ENCODE data around the gene RNF144B.
"Not testable (repeated sequence)": the region's sequence is repeated elsewhere in the genome, so short reads cannot be mapped to it uniquely, and the experiment has no call there.

The RNF144B gene

GRCh38 chr6:18363746-18364145 lies 23.4 kb upstream of the RNF144B start:
- no peaks in the 10 kb centered on the region for H4K20me1 ChIP-seq
- H3K9me3 ChIP-seq (replicated peaks in 1 of 11) = peaks cover 0 to 39% (median 26%) of the 10 kb centered on the region in 11 experiments; a peak in 19 of 22 replicates
- no peak overlapping the region for H3K4me2 ChIP-seq
- peaks cover 19 to 38% (median 29%) of the 10 kb centered on the region in 10 experiments for H3K4me1 ChIP-seq
- no peak for TF ChIP-seq Cebpa-rat (IDR thresholded peaks at IDR 0.05)
- H3K27me3 ChIP-seq = no peaks in the 10 kb centered on the region
- H3K36me3 ChIP-seq = no peaks in the 10 kb centered on the region
- H3K27ac ChIP-seq = no peak overlapping the region
- H3K9ac ChIP-seq = no peak overlapping the region
- H3K4me3 ChIP-seq = no peak overlapping the region

DNA sequence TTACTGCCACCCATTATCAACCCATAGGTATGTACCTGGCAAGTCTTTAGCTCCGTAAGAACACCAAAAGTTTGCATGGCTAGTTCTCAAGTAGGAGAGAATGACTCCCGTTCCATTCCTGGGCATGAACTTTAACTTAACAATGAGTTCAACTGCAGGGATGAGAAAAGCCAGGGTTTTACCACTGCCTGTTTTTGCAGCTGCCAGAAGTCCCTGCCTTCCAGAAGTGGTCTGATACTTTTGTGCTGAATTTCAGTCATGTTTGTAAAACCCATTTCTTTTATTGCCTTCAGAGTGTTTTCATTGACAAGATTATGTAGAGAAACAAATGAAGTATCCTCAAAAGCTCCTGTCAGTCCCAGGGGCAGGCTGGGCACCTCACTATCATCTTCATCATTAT lies 22.6 kb upstream of the RNF144B start:
- Histone ChIP-seq H3K4me1 (peaks cover 11 to 31% (median 21%) of the 10 kb centered on the region in 10 experiments), H3K9me3 (replicated peaks in 1 of 11) (peaks cover 0 to 35% (median 26%) of the 10 kb centered on the region in 11 experiments; a peak in 18 of 22 replicates)
- not testable (repeated sequence) for H3K4me3 ChIP-seq

GRCh38 chr6:18367371-18367770 lies 19.8 kb upstream of the RNF144B start:
- H3K36me3 ChIP-seq = no peaks in the 10 kb centered on the region
- no peaks in the 10 kb centered on the region for H4K20me1 ChIP-seq
- no peak overlapping the region for H3K4me2 ChIP-seq
- no peaks in the 10 kb centered on the region for H3K27me3 ChIP-seq
- H3K4me3 ChIP-seq = no peak overlapping the region
- no peak for TF ChIP-seq Cebpa-rat (IDR thresholded peaks at IDR 0.05)
- H3K9me3 ChIP-seq (replicated peaks in 1 of 11) = peaks cover 0 to 35% (median 26%) of the 10 kb centered on the region in 11 experiments; a peak in 18 of 22 replicates
- no peak overlapping the region for H3K9ac ChIP-seq
- peaks cover 0 to 5% (median 3%) of the 10 kb centered on the region in 10 experiments; a peak in 10 of 20 replicates for H3K4me1 ChIP-seq
- H3K27ac ChIP-seq = no peak overlapping the region

More for the DNA sequence above, 22.6 kb upstream of the RNF144B start:
- not testable (repeated sequence) for H3K36me3 ChIP-seq, H3K9ac ChIP-seq, H4K20me1 ChIP-seq, H3K4me2 ChIP-seq, H3K27ac ChIP-seq, H3K27me3 ChIP-seq

GRCh38 chr6:18368277-18369105 lies 18.7 kb upstream of the RNF144B start:
- no peak for TF ChIP-seq Cebpa-rat (IDR thresholded peaks at IDR 0.05)
- H3K27me3 ChIP-seq = no peaks in the 10 kb centered on the region
- no peak overlapping the region for H3K9ac ChIP-seq
- H3K27ac ChIP-seq = no peak overlapping the region
- H3K4me1 ChIP-seq = no peaks in the 10 kb centered on the region
- no peaks in the 10 kb centered on the region for H3K36me3 ChIP-seq
- H3K4me3 ChIP-seq = no peak overlapping the region
- peaks cover 0 to 35% (median 26%) of the 10 kb centered on the region in 11 experiments; a peak in 18 of 22 replicates for H3K9me3 ChIP-seq (replicated peaks in 1 of 11)
- no peaks in the 10 kb centered on the region for H4K20me1 ChIP-seq
- no peak overlapping the region for H3K4me2 ChIP-seq

DNA sequence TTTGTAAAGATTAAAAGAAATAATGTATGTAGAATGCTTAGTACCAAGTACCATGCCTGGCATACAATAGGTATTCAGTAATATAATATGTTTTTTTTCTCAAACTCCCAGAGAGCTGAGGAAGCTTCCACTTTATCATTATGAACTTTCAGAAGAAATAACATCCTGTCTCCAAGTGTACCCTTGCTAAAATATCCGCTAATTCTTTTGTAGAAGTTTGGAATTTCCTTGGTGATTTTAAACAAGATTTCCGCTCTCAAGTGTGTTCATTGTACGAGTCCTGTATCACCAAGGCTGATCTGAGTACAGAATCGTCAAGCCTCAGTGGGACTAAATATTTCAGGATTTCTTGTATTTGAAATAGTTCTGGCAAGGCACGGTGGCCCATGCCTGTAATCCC lies 16.1 kb upstream of the RNF144B start:
- Histone ChIP-seq H3K27me3 (no peaks in the 10 kb centered on the region), H3K4me3 (no peak overlapping the region), H3K9me3 (replicated peaks in 1 of 11) (peaks cover 0 to 26% (median 15%) of the 10 kb centered on the region in 11 experiments; a peak in 14 of 22 replicates), H3K36me3 (no peaks in the 10 kb centered on the region), H3K27ac (no peak overlapping the region), H3K9ac (no peak overlapping the region), H3K4me1 (no peaks in the 10 kb centered on the region), H4K20me1 (no peaks in the 10 kb centered on the region), H3K4me2 (no peak overlapping the region)
- no peak for TF ChIP-seq Cebpa-rat (IDR thresholded peaks at IDR 0.05)

- H3K27ac ChIP-seq = no peak overlapping the region
- H3K4me3 ChIP-seq = no peak overlapping the region
- H3K9ac ChIP-seq = no peak overlapping the region
- H3K36me3 ChIP-seq = no peaks in the 10 kb centered on the region
- peaks cover 0 to 19% (median 12%) of the 10 kb centered on the region in 11 experiments; a peak in 11 of 22 replicates for H3K9me3 ChIP-seq (replicated peaks in 1 of 11)
- H3K4me1 ChIP-seq = no peaks in the 10 kb centered on the region
- H3K27me3 ChIP-seq = no peaks in the 10 kb centered on the region
- no peak for TF ChIP-seq Cebpa-rat (IDR thresholded peaks at IDR 0.05)
- H4K20me1 ChIP-seq = no peaks in the 10 kb centered on the region
- no peak overlapping the region for H3K4me2 ChIP-seq
These were observed 15.5 kb upstream of the RNF144B start for GRCh38 chr6:18371656-18372055.

- H4K20me1 ChIP-seq = no peaks in the 10 kb centered on the region
- peaks cover 0 to 5% (median 0%) of the 10 kb centered on the region in 11 experiments; a peak in 1 of 22 replicates for H3K9me3 ChIP-seq (replicated peaks in 1 of 11)
- H3K4me1 ChIP-seq = peaks cover 0 to 15% (median 0%) of the 10 kb centered on the region in 10 experiments; a peak in 4 of 20 replicates
- no peak overlapping the region for H3K4me3 ChIP-seq
- H3K36me3 ChIP-seq = no peaks in the 10 kb centered on the region
- no peak overlapping the region for H3K9ac ChIP-seq
- H3K4me2 ChIP-seq = peak overlapping the region in 2 of 11 experiments; percentile 18 to 31; a peak in 4 of 22 replicates
- H3K27me3 ChIP-seq = no peaks in the 10 kb centered on the region
- no peak overlapping the region for H3K27ac ChIP-seq
- TF ChIP-seq Cebpa-rat (IDR thresholded peaks at IDR 0.05) = no peak
These were observed 6.9 kb upstream of the RNF144B start for GRCh38 chr6:18380158-18380836.

DNA sequence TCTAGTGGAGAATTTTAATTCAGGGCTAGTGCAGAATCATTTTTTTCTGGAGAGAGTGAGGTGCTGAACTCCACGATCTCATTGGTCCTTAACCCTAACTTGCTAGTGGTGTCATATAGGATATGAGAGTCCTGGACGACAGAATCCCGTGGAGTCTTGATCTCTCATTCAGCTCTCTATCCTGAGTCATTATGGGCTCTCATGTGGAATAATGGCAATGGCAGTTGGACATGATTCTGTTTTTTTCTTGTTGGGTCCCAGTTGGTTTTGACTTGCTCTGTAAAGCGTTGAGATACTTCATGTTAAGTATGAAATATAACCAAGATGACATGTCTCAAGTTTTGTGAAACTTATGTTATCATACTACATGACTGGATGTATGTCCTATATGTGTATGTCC lies 6.3 kb upstream of the RNF144B start:
- no peak for TF ChIP-seq Cebpa-rat (IDR thresholded peaks at IDR 0.05)
- Histone ChIP-seq H3K9me3 (replicated peaks in 1 of 11) (peaks cover 0 to 5% (median 0%) of the 10 kb centered on the region in 11 experiments; a peak in 1 of 22 replicates), H3K27me3 (no peaks in the 10 kb centered on the region), H3K27ac (no peak overlapping the region), H3K4me1 (peaks cover 0 to 15% (median 0%) of the 10 kb centered on the region in 10 experiments; a peak in 4 of 20 replicates), H3K36me3 (no peaks in the 10 kb centered on the region), H3K4me3 (no peak overlapping the region), H4K20me1 (no peaks in the 10 kb centered on the region), H3K4me2 (no peak overlapping the region), H3K9ac (no peak overlapping the region)

DNA sequence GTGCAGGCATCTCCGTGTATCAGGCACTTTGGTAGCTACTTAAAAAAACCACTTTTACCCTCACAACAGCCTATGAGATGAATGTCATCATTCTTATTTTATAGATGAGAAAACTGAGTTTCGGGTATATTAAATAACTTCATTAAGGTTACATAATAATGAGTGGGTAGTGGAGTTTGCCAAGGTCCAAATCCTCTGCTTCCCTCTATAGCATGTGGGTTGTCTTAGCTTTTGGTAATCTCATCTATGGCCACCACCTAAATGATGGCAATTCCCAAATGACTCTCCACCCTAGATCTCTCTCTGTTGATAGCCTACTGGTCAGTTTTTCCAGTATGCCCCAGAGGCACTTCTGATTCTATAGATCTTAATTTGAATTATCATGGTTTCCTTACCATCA lies 3.7 kb upstream of the RNF144B start:
- no peak overlapping the region for H3K9ac ChIP-seq
- no peak overlapping the region for H3K4me2 ChIP-seq
- no peak overlapping the region for H3K27ac ChIP-seq
- peaks cover 11 to 22% (median 15%) of the 10 kb centered on the region in 10 experiments for H3K4me1 ChIP-seq
- TF ChIP-seq Cebpa-rat (IDR thresholded peaks at IDR 0.05) = no peak
- H3K27me3 ChIP-seq = peaks cover 0 to 19% (median 16%) of the 10 kb centered on the region in 11 experiments; a peak in 19 of 22 replicates
- no peaks in the 10 kb centered on the region for H3K36me3 ChIP-seq
- H3K9me3 ChIP-seq (replicated peaks in 1 of 11) = peaks cover 0 to 5% (median 0%) of the 10 kb centered on the region in 11 experiments; a peak in 1 of 22 replicates
- H3K4me3 ChIP-seq = no peak overlapping the region
- H4K20me1 ChIP-seq = no peaks in the 10 kb centered on the region; a peak in 2 of 22 replicates
